ENCODE measurements around the gene FGG. TPM values are rescaled to one million over a fixed set of nuclear protein-coding genes. Genes with fewer than 3 reads are reported as not detected.

The FGG gene
- total and polyA plus RNA-seq, 2 experiments from 2014 or later, result 1,415 to 1,531 TPM

GRCh38 chr4:154573190-154573870, 39.1 kb downstream of the FGG start:
- Histone ChIP-seq H2AFZ (no peak overlapping the region), H3K9me3 (ENCODE audit: low read depth) (no peaks in the 10 kb centered on the region), H3K4me2 (no peak overlapping the region), H4K20me1 (ENCODE audit: insufficient read depth, poor library complexity, severe bottlenecking) (no peaks in the 10 kb centered on the region), H3K36me3 (replicated peaks; ENCODE audit: insufficient read depth, low read depth) (no peaks in the 10 kb centered on the region), H3K9me2 (replicated peaks; ENCODE audit: insufficient read depth) (no peaks in the 10 kb centered on the region), H3K27me3 (no peaks in the 10 kb centered on the region), H3K4me3 (no peak overlapping the region), H3K79me2 (no peaks in the 10 kb centered on the region), H3K4me1 (ENCODE audit: insufficient read depth) (no peaks in the 10 kb centered on the region), H3K27ac (peak overlapping the region; percentile 16)
- no peak for DNase-seq (ENCODE audit: low spot score)
- 66% methylated on average over 5 of the region's 5 CpGs for WGBS (ENCODE audit: low lambda C conversion rate, missing lambda C conversion rate)
- no peak for TF ChIP-seq CTCF (IDR thresholded peaks at IDR 0.05; ENCODE audit: poor library complexity)
- no peak for TF ChIP-seq EZH2phosphoT487 (IDR thresholded peaks at IDR 0.05; ENCODE audit: low read depth, severe bottlenecking, unreplicated experiment)
- no peak for TF ChIP-seq EZH2 (IDR thresholded peaks at IDR 0.05; ENCODE audit: borderline replicate concordance)

- Histone ChIP-seq H2AFZ (no peak overlapping the region), H3K27ac (no peak overlapping the region), H3K9me2 (replicated peaks; ENCODE audit: insufficient read depth) (no peaks in the 10 kb centered on the region), H3K36me3 (replicated peaks; ENCODE audit: insufficient read depth, low read depth) (no peaks in the 10 kb centered on the region), H3K9me3 (ENCODE audit: low read depth) (no peaks in the 10 kb centered on the region), H3K4me1 (ENCODE audit: insufficient read depth) (no peaks in the 10 kb centered on the region), H3K27me3 (no peaks in the 10 kb centered on the region), H3K4me2 (no peak overlapping the region), H3K79me2 (peaks cover 6% of the 10 kb centered on the region), H4K20me1 (ENCODE audit: insufficient read depth, poor library complexity, severe bottlenecking) (no peaks in the 10 kb centered on the region), H3K4me3 (no peak overlapping the region)
- no peak for DNase-seq (ENCODE audit: low spot score)
- WGBS (ENCODE audit: low lambda C conversion rate, missing lambda C conversion rate), result 97% methylated on average over 5 of the region's 5 CpGs
- TF ChIP-seq EZH2phosphoT487 (IDR thresholded peaks at IDR 0.05; ENCODE audit: low read depth, severe bottlenecking, unreplicated experiment) (no peak), CTCF (IDR thresholded peaks at IDR 0.05; ENCODE audit: poor library complexity) (no peak), EZH2 (IDR thresholded peaks at IDR 0.05; ENCODE audit: borderline replicate concordance) (no peak)
Observed at GRCh38 chr4:154569584-154569983, 42.9 kb downstream of the FGG start.

GRCh38 chr4:154569028-154569427, 43.4 kb downstream of the FGG start:
- H2AFZ ChIP-seq, result no peak overlapping the region
- no peaks in the 10 kb centered on the region for H3K9me3 ChIP-seq (ENCODE audit: low read depth)

More at GRCh38 chr4:154569028-154569427, 43.4 kb downstream of the FGG start:
- no peak overlapping the region for H3K4me2 ChIP-seq
- H3K27ac ChIP-seq, result no peak overlapping the region
- H3K27me3 ChIP-seq, result no peaks in the 10 kb centered on the region
- no peaks in the 10 kb centered on the region for H3K36me3 ChIP-seq (replicated peaks; ENCODE audit: insufficient read depth, low read depth)
- TF ChIP-seq EZH2phosphoT487 (IDR thresholded peaks at IDR 0.05; ENCODE audit: low read depth, severe bottlenecking, unreplicated experiment), result no peak
- TF ChIP-seq EZH2 (IDR thresholded peaks at IDR 0.05; ENCODE audit: borderline replicate concordance), result no peak
- TF ChIP-seq CTCF (IDR thresholded peaks at IDR 0.05; ENCODE audit: poor library complexity), result no peak
- no peak for DNase-seq (ENCODE audit: low spot score)
- no peaks in the 10 kb centered on the region for H4K20me1 ChIP-seq (ENCODE audit: insufficient read depth, poor library complexity, severe bottlenecking)
- H3K4me1 ChIP-seq (ENCODE audit: insufficient read depth), result no peaks in the 10 kb centered on the region
- WGBS (ENCODE audit: low lambda C conversion rate, missing lambda C conversion rate), result 57% methylated on average over 3 of the region's 3 CpGs
- H3K79me2 ChIP-seq, result peaks cover 11% of the 10 kb centered on the region
- H3K4me3 ChIP-seq, result no peak overlapping the region
- no peaks in the 10 kb centered on the region for H3K9me2 ChIP-seq (replicated peaks; ENCODE audit: insufficient read depth)
